RCC 7860 (cell line): Measurements from ENCODE around the gene SNRPD2.
"Not testable (repeated sequence)": the region's sequence is repeated elsewhere in the genome, so short reads cannot be mapped to it uniquely, and the experiment has no call there.

Experiments
- DNase-seq: peaks from one replicate; pipeline ENCODE4 v3.0.0-alpha.2; 2015; ENCODE audit warnings: low spot score
- FAIRE-seq: peaks from 2 replicates; lab custom pipeline; 2012; peaks lifted over from hg19 to GRCh38; lab: Jason Lieb, UNC

SNRPD2 gene

DNA sequence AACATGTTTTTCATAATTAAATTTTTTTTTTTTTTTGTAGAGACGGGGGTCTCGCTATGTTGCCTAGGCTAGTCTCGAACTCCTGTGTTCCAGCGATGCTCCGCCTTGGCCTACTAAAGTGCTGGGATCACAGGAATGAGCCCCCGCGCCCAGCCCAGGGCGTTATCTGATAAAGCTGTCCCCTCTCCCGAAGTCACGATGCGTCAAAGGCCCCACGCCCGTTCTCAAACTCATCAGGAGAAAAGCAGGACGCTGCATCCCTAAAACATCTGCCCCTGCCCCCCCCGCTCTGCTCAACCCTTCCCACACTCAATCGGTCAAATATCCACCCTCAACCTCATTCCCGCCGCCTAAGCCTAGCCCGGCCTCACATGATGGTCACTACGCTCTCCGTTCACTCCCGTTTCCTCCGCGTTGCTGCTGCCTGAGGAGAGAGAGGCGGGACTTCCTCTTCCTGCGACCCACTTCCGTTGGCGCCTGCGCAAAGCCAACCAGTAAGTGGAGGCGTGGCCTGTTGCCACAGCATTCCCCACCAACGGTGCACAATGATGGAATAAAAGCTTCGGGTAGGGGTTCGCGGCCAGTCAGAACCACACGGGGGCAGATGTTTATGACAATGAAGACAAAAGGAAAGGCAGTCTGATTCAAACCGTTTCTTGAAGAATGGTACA is at the start of gene SNRPD2:
TSS of gene SNRPD2 (minus strand) at position 438 of the 671 bp plus-strand sequence. CDS start at position 373, 65 bp downstream.
- FAIRE-seq = peak; percentile 66
- DNase-seq = peak; percentile 86

DNA sequence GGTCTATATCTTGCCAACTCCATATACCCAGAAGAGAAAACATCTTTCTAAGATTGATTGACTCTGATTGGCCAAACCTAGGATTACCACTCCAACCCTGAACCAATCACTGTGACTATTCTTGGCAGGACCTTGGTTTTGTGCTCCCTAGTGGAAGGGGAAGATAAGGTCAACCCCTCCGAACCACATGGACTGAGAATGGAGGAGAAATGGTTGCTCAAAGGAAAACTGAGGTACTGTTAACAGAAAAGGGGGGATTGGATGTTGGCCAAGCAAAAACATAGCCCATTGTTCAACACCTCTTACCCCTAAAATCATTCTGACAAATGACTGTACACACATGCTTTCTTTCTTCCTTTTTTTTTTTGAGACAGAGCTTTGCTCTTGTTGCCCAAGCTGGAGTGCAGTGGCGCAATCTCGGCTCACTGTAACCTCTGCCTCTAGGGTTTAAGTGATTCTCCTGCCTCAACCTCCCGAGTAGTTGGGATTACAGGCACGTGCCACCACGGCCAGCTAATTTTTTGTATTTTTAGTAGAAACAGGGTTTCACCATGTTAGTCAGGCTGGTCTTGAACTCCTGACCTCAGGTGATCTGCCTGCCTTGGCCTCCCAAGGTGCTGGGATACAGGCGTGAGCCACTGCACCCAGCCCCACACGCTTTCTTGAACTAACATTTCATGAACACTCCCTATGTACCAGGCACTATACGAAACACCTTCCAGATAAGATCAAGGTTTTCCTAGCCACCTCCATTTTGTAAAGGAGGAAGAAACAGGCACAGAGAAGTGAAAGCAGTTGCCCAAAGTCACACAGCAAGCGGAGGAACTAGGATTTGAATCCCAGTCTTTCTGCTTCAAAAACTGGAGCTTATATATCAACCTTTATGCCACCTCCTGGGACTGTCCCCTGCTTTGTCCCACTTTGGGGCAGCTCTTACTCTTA is 48.0 kb upstream of the SNRPD2 start:
- DNase-seq (no peak), FAIRE-seq (no peak)

DNA sequence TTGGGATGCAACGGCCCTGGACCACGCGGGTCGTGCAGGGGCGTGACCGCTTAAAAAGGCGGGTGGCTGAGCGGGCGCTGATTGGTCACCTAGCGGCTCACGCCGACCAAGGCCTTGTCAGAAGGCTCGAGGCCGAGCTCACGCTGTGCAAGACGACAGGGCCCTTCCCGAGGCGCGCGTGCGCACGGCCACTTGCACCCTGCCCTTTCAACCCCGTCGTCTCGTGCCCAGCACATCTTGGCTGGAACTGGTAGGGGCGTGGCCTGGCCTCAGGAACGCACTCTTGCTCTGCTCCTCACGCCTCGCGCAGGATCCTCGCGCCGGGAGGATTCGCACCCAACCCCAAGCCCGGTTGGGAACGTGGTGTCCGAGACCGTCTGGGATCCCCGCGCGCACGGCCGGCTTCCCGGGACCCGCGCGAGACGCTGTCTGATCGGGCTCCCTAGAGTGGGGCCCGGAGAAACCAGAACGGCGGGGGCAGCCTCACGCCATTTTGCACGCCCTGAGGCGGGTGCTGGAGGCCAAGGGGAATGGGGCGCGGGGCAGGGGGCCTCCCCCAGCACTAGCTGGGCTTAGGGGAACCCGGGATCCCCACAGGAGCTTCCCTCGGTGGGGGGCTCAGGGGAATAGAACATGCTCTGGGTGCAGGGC is 41.5 kb upstream of the SNRPD2 start, which contains the start of gene MEIOSIN:
TSS of gene MEIOSIN (plus strand) at position 280 of the 651 bp plus-strand sequence. CDS start 1,938 bp downstream, outside the sequence.
- DNase-seq = no peak
- no peak for FAIRE-seq

DNA sequence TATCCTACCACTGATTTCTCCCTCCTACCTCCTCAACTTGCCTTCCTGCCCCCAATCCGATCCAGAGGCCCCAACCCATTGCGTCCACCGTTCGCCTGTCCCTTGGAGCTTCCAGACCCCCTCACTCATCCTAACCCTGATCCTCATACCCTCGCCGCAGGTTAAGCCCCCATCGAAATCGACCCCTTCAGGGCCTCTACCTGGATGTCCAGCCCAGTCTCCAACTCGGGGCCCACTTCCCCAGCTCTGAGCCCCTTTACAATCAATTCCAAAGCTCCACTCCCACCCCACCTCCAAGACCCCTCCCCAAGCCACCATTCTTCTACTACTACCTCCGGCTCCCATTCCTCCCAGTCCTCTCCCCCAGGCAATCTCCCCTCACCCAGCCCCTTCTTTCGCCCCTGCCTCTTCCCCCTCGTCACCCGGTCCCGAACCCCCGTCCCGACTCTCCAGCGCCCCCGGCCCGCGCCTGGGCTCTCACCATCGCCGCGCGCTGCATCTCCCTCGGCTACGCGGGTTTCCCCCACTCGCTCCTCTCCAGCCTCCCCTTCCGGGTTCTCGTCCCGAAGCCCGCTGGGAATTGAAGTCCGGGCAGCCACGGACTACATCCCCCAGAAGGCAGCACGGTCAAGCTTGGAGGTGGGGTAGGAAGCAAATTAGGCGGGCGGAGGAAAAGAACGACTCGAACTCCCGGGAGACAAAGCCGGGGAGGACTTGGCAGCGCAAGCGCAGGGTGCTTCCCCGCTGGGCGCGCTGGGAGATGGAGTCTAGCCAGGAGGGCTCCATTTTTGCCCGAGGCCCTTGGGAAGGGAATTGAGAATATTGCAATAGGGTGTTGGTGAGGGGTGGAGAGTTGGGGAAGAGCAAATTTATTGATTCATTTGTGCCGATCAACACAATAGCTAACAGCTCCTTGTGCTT is 38.9 kb upstream of the SNRPD2 start, which contains the start of gene FBXO46:
TSS of gene FBXO46 (minus strand) at position 529 of the 921 bp plus-strand sequence. CDS start 17,401 bp downstream, outside the sequence.
- DNase-seq = peak; percentile 88
- FAIRE-seq = peak; percentile 84

DNA sequence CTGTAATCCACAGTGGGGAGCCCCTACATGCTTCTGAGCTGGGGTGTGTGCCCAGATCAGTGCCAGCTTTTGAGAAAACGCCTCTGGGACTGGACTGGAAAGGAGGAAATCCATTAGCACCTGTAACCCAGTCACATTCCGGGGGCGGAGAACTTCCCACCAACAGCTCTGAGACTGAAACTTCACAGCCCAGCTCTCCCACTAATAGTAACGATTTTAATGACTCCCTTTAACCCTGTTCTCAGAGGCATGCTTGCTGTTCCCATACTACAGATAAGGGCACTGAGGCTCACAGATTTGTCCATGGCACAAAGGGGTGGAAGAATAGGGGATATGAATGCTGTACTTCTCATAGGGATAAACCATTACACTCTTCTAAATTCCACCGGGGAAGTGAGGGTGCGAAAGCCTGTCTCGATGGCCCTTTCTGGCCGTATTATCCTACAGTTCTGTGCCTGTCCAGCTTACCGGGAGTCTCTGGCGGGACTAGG is 38.1 kb upstream of the SNRPD2 start:
- no peak for DNase-seq
- no peak for FAIRE-seq

DNA sequence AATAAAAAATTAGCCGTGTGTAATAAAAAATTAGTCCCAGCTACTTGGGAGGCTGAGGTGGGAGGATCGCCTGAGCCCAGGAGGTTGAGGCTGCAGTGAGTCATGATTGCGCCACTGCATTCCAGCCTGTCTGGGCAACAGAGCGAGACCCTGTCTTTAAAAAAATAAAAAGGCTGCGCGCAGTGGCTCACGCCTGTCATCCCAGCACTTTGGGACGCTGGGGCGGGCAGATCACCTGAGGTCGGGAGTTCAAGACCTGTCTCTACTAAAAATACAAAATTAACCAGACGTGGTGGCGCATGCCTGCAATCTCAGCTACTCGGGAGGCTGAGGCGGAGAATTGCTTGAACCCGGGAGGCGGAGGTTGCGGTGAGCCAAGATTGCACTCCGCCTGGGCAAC is 36.9 kb upstream of the SNRPD2 start:
- FAIRE-seq, DNase-seq: not testable (repeated sequence)

DNA sequence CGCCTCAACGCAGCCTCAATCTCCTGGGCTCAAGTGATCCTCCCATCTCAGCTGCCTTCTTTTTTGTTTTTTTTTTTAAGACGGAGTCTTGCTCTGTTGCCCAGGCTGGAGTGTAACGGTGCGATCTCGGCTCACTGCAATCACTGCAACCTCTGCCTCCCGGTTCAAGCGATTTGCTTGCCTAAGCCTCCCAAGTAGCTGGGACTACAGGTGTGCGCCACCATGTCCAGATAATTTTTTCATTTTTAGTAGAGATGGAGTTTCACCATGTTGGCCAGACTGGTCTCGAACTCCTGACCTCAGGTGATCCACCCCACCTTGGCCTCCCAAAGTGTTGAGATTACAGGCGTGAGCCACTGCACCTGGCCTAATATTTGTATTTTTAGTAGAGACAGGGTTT is 28.3 kb upstream of the SNRPD2 start:
- FAIRE-seq, DNase-seq: not testable (repeated sequence)

DNA sequence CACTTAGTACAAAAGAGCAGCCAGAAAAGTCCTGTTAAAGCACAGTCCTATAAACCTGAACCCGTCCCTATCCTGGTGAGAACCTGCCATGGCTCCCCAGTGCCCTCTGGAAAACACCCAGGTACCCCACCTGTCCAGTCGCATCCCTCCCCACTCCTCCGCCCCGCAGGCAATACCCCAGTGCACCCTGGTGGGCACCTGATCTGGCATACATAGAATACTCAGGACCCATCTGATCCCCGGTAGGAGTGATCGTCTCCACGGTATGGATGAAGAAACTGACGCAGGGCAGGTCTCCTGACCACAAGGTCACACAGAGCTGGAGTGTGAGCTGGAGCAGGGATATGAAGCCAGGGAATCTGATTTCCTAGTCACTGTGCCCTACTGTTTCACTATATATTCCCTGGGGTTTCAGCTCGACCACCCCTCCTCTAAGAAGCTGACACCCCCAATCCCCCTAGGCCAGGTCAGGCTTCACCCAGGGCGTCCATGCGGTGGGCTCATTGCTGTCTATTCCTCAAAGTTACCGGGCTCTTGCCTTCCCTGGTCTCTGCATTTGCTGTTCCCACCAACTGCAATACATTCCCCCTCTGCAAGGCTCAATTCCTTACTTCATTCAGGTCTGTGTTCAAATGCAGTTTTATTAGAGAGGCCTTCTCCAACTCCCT is 26.4 kb upstream of the SNRPD2 start:
- FAIRE-seq (no peak), DNase-seq (no peak)

DNA sequence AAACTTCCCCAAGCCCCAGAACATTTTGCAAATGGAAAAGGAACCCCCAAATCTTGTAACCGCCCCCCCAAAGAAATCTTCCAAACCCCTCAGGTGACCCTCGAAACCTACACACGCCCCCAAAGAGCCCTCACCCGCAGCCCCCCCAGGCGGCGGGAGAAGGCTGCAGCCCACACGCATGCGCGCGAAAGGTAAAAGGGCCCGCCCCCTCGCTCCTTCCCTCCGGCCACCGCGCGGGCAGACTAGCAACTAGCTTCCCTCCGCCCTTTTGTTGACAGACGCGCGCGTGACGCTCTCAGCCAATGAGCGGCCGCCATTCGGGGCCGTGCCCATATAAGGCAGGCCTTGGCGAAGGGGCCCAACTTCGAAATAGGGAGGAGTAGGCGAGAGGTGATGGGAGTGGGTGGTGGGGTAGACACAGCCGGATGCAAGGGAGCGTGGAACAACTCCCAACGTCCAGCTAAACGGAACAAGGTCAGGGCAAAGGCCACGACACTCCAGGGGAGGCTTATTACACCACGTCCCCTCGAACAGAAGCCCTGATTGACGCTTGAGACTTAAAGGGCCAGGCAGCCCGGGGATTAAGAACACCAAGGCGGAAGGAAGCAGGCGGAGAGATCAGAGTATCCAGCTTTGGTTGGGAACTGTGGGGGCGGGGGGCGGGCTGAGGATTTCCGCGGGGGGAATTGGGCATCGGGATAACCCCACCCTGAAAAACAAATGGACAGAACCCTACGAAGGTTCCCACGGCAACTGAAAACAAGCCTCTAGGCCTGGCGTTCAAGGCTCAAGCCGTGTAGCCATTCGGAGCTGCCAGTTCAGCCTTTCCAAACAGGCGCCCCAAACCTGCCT is 25.6 kb upstream of the SNRPD2 start:
- DNase-seq = peak; percentile 98
- peak; percentile 87 for FAIRE-seq

DNA sequence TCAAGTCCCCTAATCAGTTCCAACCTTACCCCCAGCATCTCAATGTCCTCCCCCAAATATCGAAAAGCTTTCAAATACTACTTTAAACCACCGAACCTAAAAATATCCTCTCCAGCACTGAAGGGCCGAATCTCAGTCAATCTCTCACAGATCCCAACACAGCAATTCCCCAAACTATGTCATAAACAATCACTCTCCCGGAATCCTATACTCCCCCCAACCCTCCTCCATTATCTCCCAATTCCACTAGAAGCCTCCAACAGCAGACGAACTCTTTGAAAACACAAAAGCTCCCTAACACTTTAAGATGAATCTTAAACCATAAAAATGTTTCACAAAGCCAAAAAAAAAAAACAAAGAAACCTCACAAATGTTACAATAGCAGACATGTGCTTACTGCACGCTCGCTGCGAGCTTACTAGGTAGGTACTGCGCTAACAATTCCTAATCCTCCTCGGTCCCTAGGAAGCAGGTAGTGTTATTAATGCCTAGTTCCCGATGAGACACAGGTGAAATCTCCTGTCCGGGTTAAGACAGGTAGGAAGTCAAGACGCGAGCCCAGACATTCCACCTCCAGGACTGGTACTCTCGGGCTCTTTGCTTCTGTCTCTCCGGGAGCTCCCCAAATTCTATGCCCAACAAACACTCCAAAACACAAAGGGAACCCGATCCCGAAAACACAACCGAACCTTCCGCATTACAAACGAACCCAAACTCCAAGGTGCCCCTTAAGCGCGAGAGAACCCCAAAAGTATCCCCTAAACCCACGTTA is 24.8 kb upstream of the SNRPD2 start:
- no peak for FAIRE-seq
- DNase-seq = no peak

DNA sequence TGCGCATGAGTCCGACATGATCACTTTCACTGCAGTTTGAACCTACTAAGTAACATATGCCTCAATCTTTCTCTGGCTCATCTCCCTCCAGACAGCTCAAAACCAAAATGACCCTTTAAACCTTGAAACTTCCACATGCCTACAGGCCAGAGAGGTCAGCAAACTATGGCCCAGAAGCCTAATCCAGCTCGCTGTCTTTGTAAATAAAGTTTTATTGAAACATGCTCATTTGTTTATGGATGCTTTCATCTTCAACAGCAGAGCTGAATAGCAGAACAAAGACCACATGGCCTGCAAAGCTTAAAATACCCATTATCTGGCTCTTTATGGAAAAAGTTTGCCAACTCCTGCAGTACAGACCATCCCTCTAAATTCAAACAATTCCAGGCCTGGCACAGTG is 23.4 kb upstream of the SNRPD2 start:
- no peak for DNase-seq
- FAIRE-seq = no peak

DNA sequence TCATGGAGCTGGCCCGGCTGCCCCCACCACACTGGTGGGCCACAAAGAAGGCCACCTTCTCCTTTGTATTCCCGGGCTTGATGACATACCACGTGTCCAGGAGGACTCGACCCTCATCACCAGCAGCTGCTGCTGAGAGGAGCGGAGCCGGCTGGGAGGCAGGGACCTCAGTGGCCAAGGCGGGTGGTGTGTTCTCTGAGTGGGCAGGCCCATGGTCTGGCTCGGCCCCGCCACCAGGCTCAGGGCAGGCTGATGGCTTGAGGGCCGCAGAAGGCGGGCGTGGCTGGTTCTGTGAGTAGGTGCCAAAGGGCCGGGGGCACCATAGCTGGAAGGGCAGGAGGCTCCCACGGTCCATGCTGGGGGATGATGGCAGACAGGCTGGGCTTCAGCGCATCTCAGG is 21.4 kb upstream of the SNRPD2 start:
- DNase-seq (no peak), FAIRE-seq (no peak)

DNA sequence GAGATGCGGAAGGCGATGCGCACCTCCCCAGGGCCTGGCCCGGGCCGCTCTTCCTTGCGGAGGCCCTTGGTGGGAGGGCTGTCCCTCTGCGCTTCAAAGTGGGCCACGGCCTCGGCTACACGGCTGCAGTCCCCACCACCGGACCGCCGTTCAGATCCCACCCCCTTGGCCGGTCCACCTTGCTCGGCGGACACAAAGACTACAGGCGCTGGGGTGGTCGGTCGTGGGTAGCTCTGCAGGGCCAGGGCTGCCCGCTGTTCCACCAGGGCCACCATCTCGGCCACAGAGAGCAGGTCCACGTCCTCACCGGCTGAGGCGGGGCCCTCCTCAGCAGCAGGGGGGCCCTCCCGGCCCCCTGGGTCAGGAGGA is 20.9 kb upstream of the SNRPD2 start:
- no peak for DNase-seq
- FAIRE-seq = no peak

DNA sequence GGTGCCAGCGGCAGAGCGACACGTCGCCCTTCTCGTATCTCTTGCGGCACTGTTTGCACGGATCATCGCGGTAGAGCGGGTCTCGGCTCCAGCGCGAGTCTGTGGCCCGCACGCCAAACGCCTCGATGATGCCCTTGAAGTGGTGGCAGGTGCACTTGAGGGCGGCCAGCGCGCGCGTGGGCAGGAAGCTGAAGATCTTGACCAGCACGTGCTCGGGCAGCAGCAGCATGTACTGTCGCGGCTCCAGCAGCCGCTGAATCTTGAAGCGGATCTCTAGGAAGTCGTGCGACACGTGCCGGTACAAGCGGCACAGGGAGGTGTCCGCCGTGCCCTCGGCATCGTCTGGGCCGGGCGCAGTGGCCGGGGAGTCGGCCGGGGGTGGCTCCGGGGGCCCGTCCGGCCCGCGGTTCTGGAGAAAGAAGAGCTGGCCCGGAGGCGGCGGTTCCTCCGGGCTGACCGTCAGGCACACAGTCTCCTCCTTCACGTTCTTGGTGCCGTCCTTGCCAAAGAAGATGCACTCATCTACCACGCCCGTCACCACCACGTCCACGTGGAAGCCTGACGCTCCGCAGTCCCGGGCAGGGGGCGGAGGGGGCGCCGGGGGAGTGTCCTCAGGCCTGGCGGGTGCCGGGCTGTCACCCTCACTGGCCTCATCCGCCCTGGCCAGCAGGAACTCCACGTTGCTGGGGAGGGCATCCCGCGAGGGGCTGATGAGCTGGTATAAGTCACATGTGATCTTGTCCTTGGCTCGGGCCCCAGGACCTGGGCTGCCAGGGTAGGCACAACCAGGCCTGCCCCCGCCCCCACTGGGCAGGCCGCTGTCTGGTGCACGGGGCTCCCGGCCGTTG is 20.3 kb upstream of the SNRPD2 start:
- no peak for FAIRE-seq
- DNase-seq = no peak

DNA sequence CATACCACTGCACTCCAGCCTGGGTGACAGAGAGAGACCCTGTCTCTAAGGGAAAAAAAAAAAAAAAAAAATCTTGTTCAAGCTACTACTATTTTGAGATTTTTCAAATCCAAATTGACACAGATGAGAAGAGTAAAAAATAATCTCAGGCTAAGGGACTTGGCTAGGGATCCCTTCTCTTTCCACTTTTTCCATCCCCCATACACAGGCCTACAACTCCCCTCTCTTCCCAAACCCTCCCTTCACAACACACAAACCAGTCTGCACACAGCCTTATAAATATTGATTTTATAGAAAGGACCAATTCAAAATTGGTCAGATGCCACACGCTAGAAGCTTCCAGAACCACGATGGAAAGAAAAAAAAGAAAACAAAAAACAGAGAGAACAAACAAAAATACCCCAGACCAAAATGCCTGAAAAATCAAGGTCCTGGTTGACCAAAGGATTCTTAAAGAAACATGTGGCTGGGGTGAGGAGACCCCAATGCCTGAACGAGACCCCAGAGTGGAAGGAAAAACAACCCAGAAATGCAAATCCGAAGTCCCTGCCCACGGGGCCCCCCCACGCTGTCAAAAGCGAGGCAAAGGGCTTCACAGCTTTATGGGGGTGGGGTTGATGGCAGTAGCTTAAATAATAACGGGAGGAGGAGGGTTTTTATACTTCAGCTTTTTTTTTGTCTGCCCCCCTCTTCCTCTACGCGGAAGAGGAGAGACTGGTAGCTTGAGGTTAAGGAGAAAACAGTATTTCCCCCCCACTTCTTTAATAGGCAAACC is 18.8 kb upstream of the SNRPD2 start:
- no peak for DNase-seq
- no peak for FAIRE-seq
